Neural cell (in vitro differentiated cells): ENCODE data around the gene FHIT. TPM values are rescaled to one million over a fixed set of nuclear protein-coding genes. Genes with fewer than 3 reads are reported as not detected.

Experiments used
- H2AFZ ChIP-seq: fragments of 200-600, 300-800 bp; sonication (generic), shearing (Covaris generic); 2 replicates; pipeline ENCODE4 v1.6.0; 2014; ENCODE audit warnings: low read depth, mild to moderate bottlenecking, antibody characterized with exemption, low read length, moderate library complexity
- H3F3A ChIP-seq: fragments of 200-600 bp; shearing (Covaris generic); 2 replicates; pipeline ENCODE4 v1.6.1; 2016; ENCODE audit warnings: mild to moderate bottlenecking, moderate library complexity, mixed read lengths, antibody characterized with exemption, low read length; ENCODE audit not compliant: insufficient read depth, poor library complexity, severe bottlenecking
- H3K27ac ChIP-seq: fragments of 200-600, 300-800 bp; sonication (generic), shearing (Covaris generic); 2 replicates; pipeline ENCODE4 v1.5.1; 2014; ENCODE audit warnings: mild to moderate bottlenecking, low read length, moderate library complexity
- H3K27me3 ChIP-seq: fragments of 300-800, 200-600 bp; sonication (generic), shearing (Covaris generic); 2 replicates; pipeline ENCODE4 v1.6.0; 2014; ENCODE audit warnings: mild to moderate bottlenecking, low read depth, low read length, moderate library complexity; ENCODE audit not compliant: insufficient read depth
- H3K36me3 ChIP-seq: fragments of 300-800, 200-600 bp; sonication (generic), shearing (Covaris generic); 2 replicates; pipeline ENCODE4 v1.5.1; 2014; ENCODE audit warnings: mild to moderate bottlenecking, antibody characterized with exemption, low read length, moderate library complexity; ENCODE audit not compliant: insufficient read depth
- H3K4me2 ChIP-seq: fragments of 300-800, 200-600 bp; sonication (generic), shearing (Covaris generic); 2 replicates; pipeline ENCODE4 v1.6.0; 2014; ENCODE audit warnings: mild to moderate bottlenecking, low read length
- H3K4me3 ChIP-seq: fragments of 300-800, 200-600 bp; sonication (generic), shearing (Covaris generic); 2 replicates; pipeline ENCODE4 v1.5.1; 2014; ENCODE audit warnings: mild to moderate bottlenecking, low read length, moderate library complexity
- H3K79me2 ChIP-seq: fragments of 200-600 bp; shearing (Covaris generic); replicated peaks from 2 replicates; pipeline ENCODE4 v1.6.0; 2014; ENCODE audit warnings: mild to moderate bottlenecking, low read length, moderate library complexity; ENCODE audit not compliant: insufficient read depth
- H3K9ac ChIP-seq: fragments of 300-800, 200-600 bp; sonication (generic), shearing (Covaris generic); 2 replicates; pipeline ENCODE4 v1.6.1; 2016; ENCODE audit warnings: mild to moderate bottlenecking, low read length, mixed read lengths
- H3K9me2 ChIP-seq: fragments of 200-600 bp; shearing (Covaris generic); 2 replicates; pipeline ENCODE4 v1.6.1; 2016; ENCODE audit warnings: mild to moderate bottlenecking, low read length, mixed read lengths; ENCODE audit not compliant: insufficient read depth
- H3K9me3 ChIP-seq: fragments of 200-600, 300-800 bp; sonication (generic), shearing (Covaris generic); 2 replicates; pipeline ENCODE4 v1.6.1; 2016; ENCODE audit warnings: mild to moderate bottlenecking, mixed run types, low read length, moderate library complexity, mixed read lengths
- H4K20me1 ChIP-seq: fragments of 200-600 bp; shearing (Covaris generic); 2 replicates; pipeline ENCODE4 v1.6.1; 2016; ENCODE audit warnings: mild to moderate bottlenecking, mixed run types; ENCODE audit not compliant: insufficient read depth
- EP300 ChIP-seq: fragments of 450-650 bp; conservative IDR thresholded peaks from 2 replicates; pipeline ENCODE4 v1.6.1; 2014; ENCODE audit warnings: antibody characterized with exemption, mild to moderate bottlenecking, moderate library complexity; ENCODE audit not compliant: poor library complexity, severe bottlenecking
- EZH2 ChIP-seq: fragments of 200-600, 300-800 bp; shearing (Covaris generic), sonication (generic); IDR thresholded peaks from 2 replicates; pipeline ENCODE4 v1.6.1; 2014; ENCODE audit warnings: antibody characterized with exemption, low read length, borderline replicate concordance, mild to moderate bottlenecking; ENCODE audit not compliant: insufficient read depth, poor library complexity, severe bottlenecking
- MXI1 ChIP-seq: fragments of 450-650 bp; conservative IDR thresholded peaks from 2 replicates; pipeline ENCODE4 v1.6.1; 2014; ENCODE audit warnings: antibody characterized with exemption, mild to moderate bottlenecking; ENCODE audit not compliant: poor library complexity, severe bottlenecking
- POLR2AphosphoS5 ChIP-seq: IDR thresholded peaks from 2 replicates; pipeline ENCODE4 v1.6.1; 2012
- RAD21 ChIP-seq: fragments of 450-650 bp; conservative IDR thresholded peaks from 2 replicates; pipeline ENCODE4 v1.6.1; 2014; ENCODE audit warnings: antibody characterized with exemption, mild to moderate bottlenecking, moderate library complexity
- REST ChIP-seq: IDR thresholded peaks from 2 replicates; pipeline ENCODE4 v1.6.1; 2012; ENCODE audit warnings: borderline replicate concordance
- SMC3 ChIP-seq: fragments of 450-650 bp; conservative IDR thresholded peaks from 2 replicates; pipeline ENCODE4 v1.6.1; 2014; ENCODE audit warnings: antibody characterized with exemption, mild to moderate bottlenecking, moderate library complexity; ENCODE audit not compliant: poor library complexity
- TAF1 ChIP-seq: IDR thresholded peaks from 2 replicates; pipeline ENCODE4 v1.6.1; 2012; ENCODE audit warnings: low read depth
- polyA plus RNA-seq: library from polyadenylated mRNA; depleted of rRNA; stranded (reverse); fragments of >200 nt; gene quantifications from 2 replicates; pipeline ENCODE4 v1.2.3, GENCODE V29; 2014
- TF ChIP-seq, protein P1 (sequence below): fragments of 450-650 bp; IDR thresholded peaks from 2 replicates; pipeline ENCODE4 v1.5.1; 2014; ENCODE audit warnings: antibody characterized with exemption, mild to moderate bottlenecking, moderate library complexity; ENCODE audit not compliant: poor library complexity, severe bottlenecking

FHIT gene
- polyA plus RNA-seq, 1 donor from 2014 or later: not detected

DNA sequence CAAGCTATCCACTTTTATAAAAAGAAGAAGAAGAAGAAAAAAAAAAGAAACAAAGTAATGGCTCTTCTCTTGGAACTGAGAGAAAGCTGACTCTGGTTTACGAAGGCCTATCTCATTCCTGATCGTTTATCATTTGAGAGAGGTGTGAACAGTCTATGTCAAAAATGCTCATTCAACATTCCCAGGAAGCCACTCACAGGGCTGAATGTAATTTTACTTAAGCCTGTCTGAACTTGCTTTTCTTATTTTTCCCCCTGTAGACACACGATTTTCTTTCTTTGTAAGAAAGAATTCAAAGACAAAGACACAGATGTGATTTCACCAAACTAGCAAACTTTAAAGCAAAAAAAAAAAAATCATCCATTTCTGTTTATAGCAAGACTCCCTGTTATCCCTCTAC is 805.8 kb downstream of the FHIT start:
- H4K20me1 ChIP-seq: no peaks in the 10 kb centered on the region
- no peaks in the 10 kb centered on the region for H3K9me2 ChIP-seq
- H3K9ac ChIP-seq: no peak overlapping the region
- no peaks in the 10 kb centered on the region for H3K27me3 ChIP-seq
- H3K9me3 ChIP-seq: no peaks in the 10 kb centered on the region
- H2AFZ ChIP-seq: no peak overlapping the region
- H3K4me2 ChIP-seq: no peak overlapping the region
- no peak overlapping the region for H3K27ac ChIP-seq
- no peaks in the 10 kb centered on the region for H3K36me3 ChIP-seq
- H3K4me3 ChIP-seq: no peak overlapping the region
- TF ChIP-seq MXI1 (no peak), EP300 (no peak)
- TF ChIP-seq, protein P1, sequence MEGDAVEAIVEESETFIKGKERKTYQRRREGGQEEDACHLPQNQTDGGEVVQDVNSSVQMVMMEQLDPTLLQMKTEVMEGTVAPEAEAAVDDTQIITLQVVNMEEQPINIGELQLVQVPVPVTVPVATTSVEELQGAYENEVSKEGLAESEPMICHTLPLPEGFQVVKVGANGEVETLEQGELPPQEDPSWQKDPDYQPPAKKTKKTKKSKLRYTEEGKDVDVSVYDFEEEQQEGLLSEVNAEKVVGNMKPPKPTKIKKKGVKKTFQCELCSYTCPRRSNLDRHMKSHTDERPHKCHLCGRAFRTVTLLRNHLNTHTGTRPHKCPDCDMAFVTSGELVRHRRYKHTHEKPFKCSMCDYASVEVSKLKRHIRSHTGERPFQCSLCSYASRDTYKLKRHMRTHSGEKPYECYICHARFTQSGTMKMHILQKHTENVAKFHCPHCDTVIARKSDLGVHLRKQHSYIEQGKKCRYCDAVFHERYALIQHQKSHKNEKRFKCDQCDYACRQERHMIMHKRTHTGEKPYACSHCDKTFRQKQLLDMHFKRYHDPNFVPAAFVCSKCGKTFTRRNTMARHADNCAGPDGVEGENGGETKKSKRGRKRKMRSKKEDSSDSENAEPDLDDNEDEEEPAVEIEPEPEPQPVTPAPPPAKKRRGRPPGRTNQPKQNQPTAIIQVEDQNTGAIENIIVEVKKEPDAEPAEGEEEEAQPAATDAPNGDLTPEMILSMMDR: no peak
- H3K79me2 ChIP-seq: no peaks in the 10 kb centered on the region
- H3F3A ChIP-seq: no peaks in the 10 kb centered on the region

DNA sequence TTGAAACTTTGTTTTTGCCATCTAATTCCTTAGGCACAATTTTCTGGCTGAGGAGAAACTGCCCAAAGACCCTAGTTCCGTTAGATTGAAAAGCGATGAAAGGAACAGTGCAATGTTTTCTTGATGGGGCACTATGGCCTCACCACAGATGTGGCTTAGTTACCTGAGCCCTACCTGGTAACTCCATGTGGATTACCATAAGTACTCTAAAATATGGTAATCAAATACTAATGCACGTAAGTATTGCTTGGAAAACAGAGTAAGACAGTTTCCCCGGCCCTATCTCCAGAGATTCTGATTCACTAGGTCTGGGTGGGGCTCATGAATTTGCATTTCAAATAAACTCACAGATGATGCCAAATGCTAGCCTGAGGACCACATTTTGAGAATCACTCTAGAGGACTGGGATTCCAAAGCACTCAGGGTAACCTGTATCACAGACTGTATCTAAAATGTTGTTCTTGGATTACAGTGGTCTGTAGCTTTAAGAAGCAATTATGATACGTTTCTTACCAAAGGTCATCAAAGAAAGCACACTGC is 806.3 kb downstream of the FHIT start:
- no peaks in the 10 kb centered on the region for H3K36me3 ChIP-seq
- H3K27ac ChIP-seq: no peak overlapping the region
- no peaks in the 10 kb centered on the region for H3F3A ChIP-seq
- no peak overlapping the region for H3K4me2 ChIP-seq
- no peak for TF ChIP-seq EP300
- TF ChIP-seq, protein P1: no peak
- no peak for TF ChIP-seq RAD21
- no peak for TF ChIP-seq REST
- no peak for TF ChIP-seq EZH2
- no peak for TF ChIP-seq SMC3
- no peak for TF ChIP-seq TAF1
- no peak for TF ChIP-seq MXI1
- TF ChIP-seq POLR2AphosphoS5: no peak
- no peaks in the 10 kb centered on the region for H3K79me2 ChIP-seq
- H4K20me1 ChIP-seq: no peaks in the 10 kb centered on the region
- no peaks in the 10 kb centered on the region for H3K9me3 ChIP-seq
- no peak overlapping the region for H3K4me3 ChIP-seq
- H3K9me2 ChIP-seq: no peaks in the 10 kb centered on the region
- H3K9ac ChIP-seq: no peak overlapping the region
- H3K27me3 ChIP-seq: no peaks in the 10 kb centered on the region
- no peak overlapping the region for H2AFZ ChIP-seq
